ENCODE measurements around the gene BTNL9.

BTNL9 gene

GRCh38 chr5:181054871-181055459 is 14.9 kb downstream of the BTNL9 start:
- DNase-seq: no peak
- Histone ChIP-seq H3K4me1 (ENCODE audit: low read length) (no peaks in the 10 kb centered on the region), H3K27ac (ENCODE audit: low read length) (no peak overlapping the region), H3F3A (ENCODE audit: insufficient read depth, low read length) (no peaks in the 10 kb centered on the region), H3K36me3 (replicated peaks; ENCODE audit: insufficient read depth, low read length) (no peaks in the 10 kb centered on the region), H3K27me3 (replicated peaks; ENCODE audit: insufficient read depth, low read length) (peaks cover 55% of the 10 kb centered on the region), H3K9ac (ENCODE audit: low read length) (no peak overlapping the region), H3K4me2 (ENCODE audit: low read depth, low read length) (no peak overlapping the region), H2AFZ (ENCODE audit: low read length) (no peak overlapping the region), H3K9me2 (replicated peaks; ENCODE audit: insufficient read depth, low read length) (no peaks in the 10 kb centered on the region), H3K4me3 (ENCODE audit: low read length) (no peak overlapping the region), H3K9me3 (replicated peaks; ENCODE audit: insufficient read depth, low read length) (no peaks in the 10 kb centered on the region), H3K79me2 (ENCODE audit: low read length) (no peaks in the 10 kb centered on the region), H4K20me1 (ENCODE audit: insufficient read depth, low read length) (no peaks in the 10 kb centered on the region)
- no peak for TF ChIP-seq CTCF (IDR thresholded peaks at IDR 0.05; ENCODE audit: low read length)
- no peak for TF ChIP-seq EZH2phosphoT487 (IDR thresholded peaks at IDR 0.05; ENCODE audit: low read length)
- no peak for TF ChIP-seq EZH2 (optimal IDR thresholded peaks at IDR 0.05; ENCODE audit: low read depth, low read length)

- no peaks in the 10 kb centered on the region for H3K9me3 ChIP-seq (replicated peaks; ENCODE audit: insufficient read depth, low read length)
- no peaks in the 10 kb centered on the region for H3K36me3 ChIP-seq (replicated peaks; ENCODE audit: insufficient read depth, low read length)
- no peak for DNase-seq
- H3K4me2 ChIP-seq (ENCODE audit: low read depth, low read length): no peak overlapping the region
- TF ChIP-seq EZH2phosphoT487 (IDR thresholded peaks at IDR 0.05; ENCODE audit: low read length): no peak
- no peak for TF ChIP-seq CTCF (IDR thresholded peaks at IDR 0.05; ENCODE audit: low read length)
- TF ChIP-seq EZH2 (optimal IDR thresholded peaks at IDR 0.05; ENCODE audit: low read depth, low read length): no peak
- no peaks in the 10 kb centered on the region for H4K20me1 ChIP-seq (ENCODE audit: insufficient read depth, low read length)
- H3K4me3 ChIP-seq (ENCODE audit: low read length): no peak overlapping the region
- H3K27me3 ChIP-seq (replicated peaks; ENCODE audit: insufficient read depth, low read length): peaks cover 53% of the 10 kb centered on the region
- no peaks in the 10 kb centered on the region for H3K4me1 ChIP-seq (ENCODE audit: low read length)
- no peaks in the 10 kb centered on the region for H3K79me2 ChIP-seq (ENCODE audit: low read length)
- no peak overlapping the region for H3K27ac ChIP-seq (ENCODE audit: low read length)
- H3K9me2 ChIP-seq (replicated peaks; ENCODE audit: insufficient read depth, low read length): no peaks in the 10 kb centered on the region
- no peak overlapping the region for H3K9ac ChIP-seq (ENCODE audit: low read length)
- no peak overlapping the region for H2AFZ ChIP-seq (ENCODE audit: low read length)
- H3F3A ChIP-seq (ENCODE audit: insufficient read depth, low read length): no peaks in the 10 kb centered on the region
These were observed 16.4 kb downstream of the BTNL9 start for GRCh38 chr5:181056431-181056830.

- peaks cover 58% of the 10 kb centered on the region for H3K27me3 ChIP-seq (replicated peaks; ENCODE audit: insufficient read depth, low read length)
These were observed 18.3 kb downstream of the BTNL9 start for GRCh38 chr5:181058321-181058720.

More at GRCh38 chr5:181058321-181058720, 18.3 kb downstream of the BTNL9 start:
- no peak for DNase-seq
- H3K4me3 ChIP-seq (ENCODE audit: low read length): no peak overlapping the region
- H3F3A ChIP-seq (ENCODE audit: insufficient read depth, low read length): no peaks in the 10 kb centered on the region
- H3K4me2 ChIP-seq (ENCODE audit: low read depth, low read length): no peak overlapping the region
- no peaks in the 10 kb centered on the region for H4K20me1 ChIP-seq (ENCODE audit: insufficient read depth, low read length)
- H3K9me3 ChIP-seq (replicated peaks; ENCODE audit: insufficient read depth, low read length): no peaks in the 10 kb centered on the region
- H3K36me3 ChIP-seq (replicated peaks; ENCODE audit: insufficient read depth, low read length): no peaks in the 10 kb centered on the region
- H3K79me2 ChIP-seq (ENCODE audit: low read length): no peaks in the 10 kb centered on the region
- H3K9me2 ChIP-seq (replicated peaks; ENCODE audit: insufficient read depth, low read length): no peaks in the 10 kb centered on the region
- H3K27ac ChIP-seq (ENCODE audit: low read length): no peak overlapping the region
- H2AFZ ChIP-seq (ENCODE audit: low read length): no peak overlapping the region
- H3K9ac ChIP-seq (ENCODE audit: low read length): no peak overlapping the region
- TF ChIP-seq EZH2 (optimal IDR thresholded peaks at IDR 0.05; ENCODE audit: low read depth, low read length) (no peak), EZH2phosphoT487 (IDR thresholded peaks at IDR 0.05; ENCODE audit: low read length) (no peak), CTCF (IDR thresholded peaks at IDR 0.05; ENCODE audit: low read length) (no peak)
- H3K4me1 ChIP-seq (ENCODE audit: low read length): no peaks in the 10 kb centered on the region
